Neutrophil (primary cell): ENCODE results near the gene ZC3H7A.

Source experiments
- H3K27ac ChIP-seq: fragments of 200-600 bp; sonication (generic); 2 replicates; pipeline ENCODE4 v1.5.1; 2016; ENCODE audit warnings: mild to moderate bottlenecking, moderate library complexity
- H3K27me3 ChIP-seq: fragments of 200-600 bp; sonication (generic); 2 replicates; pipeline ENCODE4 v1.6.0; 2016; ENCODE audit warnings: mild to moderate bottlenecking
- H3K36me3 ChIP-seq: fragments of 200-600 bp; sonication (generic); 2 replicates; pipeline ENCODE4 v1.5.1; 2017
- H3K4me1 ChIP-seq, 2 experiments: fragments of 200-600 bp in 1 of 2; sonication (generic) in 1 of 2; 1 replicate in 1 of 2; 2 replicates in 1 of 2; pipeline versions ENCODE4 v1.5.1 to v1.6.1; 2013 to 2016; ENCODE audit warnings: low read depth in 1 of 2, low read length in 1 of 2, mild to moderate bottlenecking in 1 of 2, moderate library complexity in 1 of 2; ENCODE audit not compliant: control insufficient read depth in 1 of 2, insufficient read depth in 1 of 2
- H3K4me3 ChIP-seq, 2 experiments: fragments of 200-600 bp in 1 of 2; sonication (generic) in 1 of 2; 1 replicate in 1 of 2; 2 replicates in 1 of 2; pipeline ENCODE4 v1.5.1; 2013 to 2016; ENCODE audit warnings: low read depth in 1 of 2, low read length in 1 of 2, mild to moderate bottlenecking in 1 of 2, moderate library complexity in 1 of 2
- H3K9me3 ChIP-seq: fragments of 200-600 bp; sonication (generic); 2 replicates; pipeline ENCODE4 v1.5.1; 2016
- CTCF ChIP-seq: fragments of 200-600 bp; sonication (generic); IDR thresholded peaks from 2 replicates; pipeline ENCODE4 v1.5.1; 2016; ENCODE audit warnings: antibody characterized with exemption

ZC3H7A gene

DNA sequence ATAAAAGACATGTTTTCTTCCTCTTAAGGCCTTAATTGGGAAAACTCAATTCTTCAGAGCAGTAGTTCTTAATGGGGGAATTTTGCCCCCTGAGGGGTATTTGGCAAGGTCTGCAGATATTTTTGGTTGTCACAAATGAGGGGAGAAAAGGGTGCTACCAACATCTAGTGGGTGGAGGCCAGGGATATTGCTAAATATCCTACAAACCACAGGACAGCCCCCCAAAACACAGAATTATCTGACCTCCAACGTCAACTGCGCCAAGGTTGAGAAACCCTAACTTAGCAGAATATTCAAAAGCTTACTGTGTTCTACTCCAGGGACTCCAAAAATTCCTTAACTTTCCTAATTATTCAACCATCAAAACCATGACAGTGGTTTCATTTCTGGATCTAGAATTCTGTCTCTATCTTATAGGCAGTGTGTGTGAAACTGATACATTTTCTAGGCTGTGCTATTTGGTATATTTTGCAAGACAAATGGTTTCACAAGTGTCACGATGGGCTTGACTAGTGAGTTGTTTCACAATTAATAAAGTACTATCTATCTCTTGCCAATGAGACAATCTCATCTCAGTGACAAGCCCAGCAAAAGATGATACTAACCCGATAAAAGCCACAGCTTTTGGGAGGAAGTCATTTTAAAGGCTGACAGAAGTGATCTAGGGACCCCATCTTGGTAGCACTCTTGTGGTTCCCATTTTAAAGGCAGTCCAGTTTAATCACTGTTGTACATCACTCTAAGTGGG is 69.1 kb downstream of the ZC3H7A start:
- no peak overlapping the region for H3K4me3 ChIP-seq
- H3K36me3 ChIP-seq: peaks cover 46% of the 10 kb centered on the region
- TF ChIP-seq CTCF: no peak
- H3K27me3 ChIP-seq: no peaks in the 10 kb centered on the region
- peak overlapping the region; percentile 66 for H3K27ac ChIP-seq
- H3K4me1 ChIP-seq: peaks cover 16 to 20% of the 10 kb centered on the region in 2 experiments
- H3K9me3 ChIP-seq: no peaks in the 10 kb centered on the region

DNA sequence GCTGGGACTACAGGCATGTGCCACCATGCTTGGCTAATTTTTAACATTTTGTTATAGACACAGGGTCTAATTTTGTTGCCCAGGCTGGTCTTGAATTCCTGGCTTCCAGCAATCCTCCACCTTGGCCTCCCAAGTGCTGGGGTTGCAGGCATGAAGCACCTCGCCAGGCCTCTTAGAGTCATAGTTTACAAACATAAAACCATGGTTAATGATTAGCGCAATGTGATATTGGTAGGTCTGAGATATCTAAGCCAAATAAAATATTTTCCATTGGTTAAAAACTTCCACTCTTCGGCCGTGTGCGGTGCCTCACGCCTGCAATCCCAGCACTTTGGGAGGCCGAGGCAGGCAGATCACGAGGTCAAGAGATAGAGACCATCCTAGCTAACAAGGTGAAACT is 71.0 kb downstream of the ZC3H7A start:
- no peak overlapping the region for H3K27ac ChIP-seq
- no peaks in the 10 kb centered on the region for H3K9me3 ChIP-seq

DNA sequence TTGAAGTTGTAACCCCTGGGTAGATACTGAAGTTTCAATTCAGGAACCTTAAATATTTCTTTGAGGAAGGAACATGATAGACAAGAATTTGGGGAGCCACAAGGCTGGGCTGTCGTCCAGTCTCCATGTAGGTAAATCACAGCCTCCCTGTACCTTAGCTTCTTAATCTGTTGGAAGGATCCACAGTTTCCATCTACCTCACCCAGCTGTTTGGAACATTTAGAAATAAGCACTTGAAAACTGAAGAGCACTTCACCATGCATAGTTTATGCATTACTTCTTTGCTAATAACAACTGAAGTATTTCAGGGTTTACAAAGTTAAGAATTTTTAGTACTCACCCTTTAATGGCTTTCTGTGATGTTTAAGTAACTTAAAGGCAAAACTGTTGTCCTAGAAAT is 71.6 kb downstream of the ZC3H7A start:
- Histone ChIP-seq H3K27me3 (no peaks in the 10 kb centered on the region), H3K27ac (no peak overlapping the region), H3K4me1 (peaks cover 16 to 20% of the 10 kb centered on the region in 2 experiments), H3K4me3 (no peak overlapping the region), H3K36me3 (peaks cover 36% of the 10 kb centered on the region), H3K9me3 (no peaks in the 10 kb centered on the region)
- TF ChIP-seq CTCF: no peak

More for the DNA sequence above, 71.0 kb downstream of the ZC3H7A start:
- peaks cover 34% of the 10 kb centered on the region for H3K36me3 ChIP-seq
- peaks cover 16 to 20% of the 10 kb centered on the region in 2 experiments for H3K4me1 ChIP-seq
- H3K27me3 ChIP-seq: no peaks in the 10 kb centered on the region
- no peak for TF ChIP-seq CTCF
- H3K4me3 ChIP-seq: no peak overlapping the region

DNA sequence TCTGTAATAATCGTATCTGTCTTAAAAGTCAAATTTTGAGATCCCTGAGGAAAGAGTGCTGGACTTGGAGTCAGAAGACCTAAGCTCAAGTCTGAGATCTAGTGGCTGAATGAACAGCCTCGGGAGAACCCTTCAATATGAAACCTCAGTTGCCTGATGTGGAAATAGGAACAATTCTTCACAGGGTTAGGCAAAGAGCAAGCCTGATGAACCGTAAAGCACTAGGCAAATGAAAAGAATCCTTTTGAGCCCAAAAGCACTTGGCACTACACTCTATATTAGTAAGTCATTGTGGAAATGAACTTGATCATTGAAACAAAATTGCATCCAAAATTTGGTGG is 74.6 kb downstream of the ZC3H7A start:
- no peak for TF ChIP-seq CTCF
- H3K27me3 ChIP-seq: no peaks in the 10 kb centered on the region
- peaks cover 39% of the 10 kb centered on the region for H3K36me3 ChIP-seq
- H3K27ac ChIP-seq: peak overlapping the region; percentile 54
- peaks cover 6 to 8% of the 10 kb centered on the region in 2 experiments for H3K4me1 ChIP-seq
- no peak overlapping the region for H3K4me3 ChIP-seq
- H3K9me3 ChIP-seq: no peaks in the 10 kb centered on the region

GRCh38 chr16:11721781-11722467 is 75.1 kb downstream of the ZC3H7A start:
- Histone ChIP-seq H3K27me3 (no peaks in the 10 kb centered on the region), H3K9me3 (no peaks in the 10 kb centered on the region), H3K4me1 (peaks cover 2% of the 10 kb centered on the region in 2 experiments), H3K27ac (peak overlapping the region; percentile 54), H3K36me3 (peaks cover 39% of the 10 kb centered on the region), H3K4me3 (no peak overlapping the region)
- no peak for TF ChIP-seq CTCF
